Measurements from ENCODE around the gene ARRB1.
"Not testable (repeated sequence)": the region's sequence is repeated elsewhere in the genome, so short reads cannot be mapped to it uniquely, and the experiment has no call there.

The ARRB1 gene

GRCh38 chr11:75374646-75375045 lies 23.2 kb upstream of the ARRB1 start:
- no peak for DNase-seq (ENCODE audit: low spot score)
- no peak for TF ChIP-seq CTCF (conservative IDR thresholded peaks at IDR 0.05; ENCODE audit: low read depth)
- CTCF ChIA-PET: interaction anchor here (1.0 kb wide), 1 partner anchor 10 kb away, joined by 3 read pairs; no protein-coding TSS in a partner anchor
- H3K27ac ChIP-seq: no peak overlapping the region
- POLR2A ChIA-PET (ENCODE audit: low non-redundant PET): no interaction called here

- H3K27ac ChIP-seq: no peak overlapping the region
- DNase-seq (ENCODE audit: low spot score): no peak
- no peak for TF ChIP-seq CTCF (conservative IDR thresholded peaks at IDR 0.05; ENCODE audit: low read depth)
- ChIA-PET POLR2A (ENCODE audit: low non-redundant PET) (no interaction called here), CTCF (interaction anchor here (0.7 kb wide), 1 partner anchor 408 kb away, joined by 4 read pairs; no protein-coding TSS in a partner anchor)
Observed at GRCh38 chr11:75373201-75373600, 21.7 kb upstream of the ARRB1 start.

GRCh38 chr11:75371949-75372876 lies 20.8 kb upstream of the ARRB1 start:
- ChIA-PET CTCF (interaction anchor here (0.7 to 1.7 kb wide), 7 partner anchors 12 to 1719 kb away, joined by 3 to 9 read pairs (median 4); no protein-coding TSS in a partner anchor), POLR2A (ENCODE audit: low non-redundant PET) (no interaction called here)
- no peak for DNase-seq (ENCODE audit: low spot score)

GRCh38 chr11:75369560-75370255 lies 18.2 kb upstream of the ARRB1 start:
- no peak for DNase-seq (ENCODE audit: low spot score)
- POLR2A ChIA-PET (ENCODE audit: low non-redundant PET): no interaction called here
- TF ChIP-seq CTCF (conservative IDR thresholded peaks at IDR 0.05; ENCODE audit: low read depth): no peak
- CTCF ChIA-PET: no interaction called here
- H3K27ac ChIP-seq: no peak overlapping the region

More at GRCh38 chr11:75371949-75372876, 20.8 kb upstream of the ARRB1 start:
- H3K27ac ChIP-seq: no peak overlapping the region
- TF ChIP-seq CTCF (conservative IDR thresholded peaks at IDR 0.05; ENCODE audit: low read depth): no peak

- DNase-seq (ENCODE audit: low spot score); H3K27ac ChIP-seq; POLR2A ChIA-PET (ENCODE audit: low non-redundant PET): not testable (repeated sequence)
- CTCF ChIA-PET: interaction anchor here (0.6 kb wide), 1 partner anchor 50 kb away, joined by 4 read pairs; no protein-coding TSS in a partner anchor
Observed at GRCh38 chr11:75366826-75367225, 15.4 kb upstream of the ARRB1 start.

GRCh38 chr11:75365711-75366181 lies 14.3 kb upstream of the ARRB1 start:
- H3K27ac ChIP-seq: no peak overlapping the region
- ChIA-PET CTCF (no interaction called here), POLR2A (ENCODE audit: low non-redundant PET) (no interaction called here)
- DNase-seq (ENCODE audit: low spot score): no peak
- TF ChIP-seq CTCF (conservative IDR thresholded peaks at IDR 0.05; ENCODE audit: low read depth): no peak

- H3K27ac ChIP-seq; DNase-seq (ENCODE audit: low spot score); POLR2A ChIA-PET (ENCODE audit: low non-redundant PET): not testable (repeated sequence)
- CTCF ChIA-PET: interaction anchor here (0.6 to 1.0 kb wide), 2 partner anchors 22 to 322 kb away, joined by 4 read pairs; no protein-coding TSS in a partner anchor
Observed at GRCh38 chr11:75362285-75362684, 10.8 kb upstream of the ARRB1 start.
